Mucosa of descending colon (tissue), 3 donors: ENCODE data around the gene UBE3A. TPM values are rescaled to one million over a fixed set of nuclear protein-coding genes. Genes with fewer than 3 reads are reported as not detected.

Experiments used
- ATAC-seq: fragments of 200-7000 bp; cut with Tn5 transposase; one replicate; pipeline ENCODE4 v1.9.1; 2020; ENCODE audit warnings: mild to moderate bottlenecking, moderate library complexity
- DNase-seq, 3 donors: peaks; one replicate each; pipeline ENCODE4 v3.0.0-alpha.2; 2020
- H3K36me3 ChIP-seq: fragments of 200-600 bp; one replicate; pipeline ENCODE4 v1.8.0; 2021; ENCODE audit warnings: low read depth, mild to moderate bottlenecking
- H3K4me1 ChIP-seq: fragments of 200-600 bp; one replicate; pipeline ENCODE4 v1.8.0; 2021; ENCODE audit warnings: low read depth, mild to moderate bottlenecking
- H3K4me3 ChIP-seq: fragments of 200-600 bp; one replicate; pipeline ENCODE4 v1.8.0; 2021; ENCODE audit warnings: mild to moderate bottlenecking
- H3K9me3 ChIP-seq: fragments of 200-600 bp; one replicate; pipeline ENCODE4 v1.8.0; 2021; ENCODE audit warnings: mild to moderate bottlenecking
- CTCF ChIP-seq: fragments of 200-600 bp; IDR thresholded peaks from one replicate; pipeline ENCODE4 v1.8.0; 2022; ENCODE audit warnings: antibody characterized with exemption, mild to moderate bottlenecking
- intact Hi-C, 2 donors: fragments of 100-400 bp; cut with DNase I in 1 of 2; cut with micrococcal nuclease in 1 of 2; formaldehyde crosslinking; loops; one replicate each; pipeline versions ENCODE4 v1.11.0 to v1.11.1; 2022; cut with DNase I, micrococcal nuclease
- total RNA-seq, 3 donors: library from RNA; stranded (reverse); fragmentation: NEBNext Ultra II Directional in 2 of 3; extraction: Animal tissue kit (Norgen Biotek cat#: 25700) in 2 of 3; gene quantifications; one replicate each; pipeline versions ENCODE4 v1.2.1 to v1.2.4, GENCODE V29; 2021 to 2023
- donor health status: DM: no; HTN: no; CAD: no; lungs with moderate emphysema.
- donor health status: DM: no; HTN: no; CAD: no.
- donor health status: DM: no; HTN: yes; CAD: no.

Gene UBE3A
- total RNA-seq, 3 donors from 2014 or later: 85.4 to 151 (median 100) TPM

- TF ChIP-seq CTCF: no peak
- intact Hi-C loops: no loop called here
- no peaks in the 10 kb centered on the region for H3K4me1 ChIP-seq
- no peak for DNase-seq
- H3K36me3 ChIP-seq: no peaks in the 10 kb centered on the region
- no peak overlapping the region for H3K4me3 ChIP-seq
- no peaks in the 10 kb centered on the region for H3K9me3 ChIP-seq
- ATAC-seq: no peak
Observed at GRCh38 chr15:25339431-25339830, 99.4 kb downstream of the UBE3A start.

- intact Hi-C loops: no loop called here
Observed at GRCh38 chr15:25335279-25335678, 103.5 kb downstream of the UBE3A start.

GRCh38 chr15:25333049-25333448 lies 105.8 kb downstream of the UBE3A start:
- Histone ChIP-seq H3K4me1 (peaks cover 4% of the 10 kb centered on the region), H3K36me3 (no peaks in the 10 kb centered on the region), H3K4me3 (no peak overlapping the region), H3K9me3 (no peaks in the 10 kb centered on the region)
- intact Hi-C loops: no loop called here
- ATAC-seq (peak; percentile 69), DNase-seq (peak in 1 of 3 donors; percentile 24)
- no peak for TF ChIP-seq CTCF

More at GRCh38 chr15:25335279-25335678, 103.5 kb downstream of the UBE3A start:
- TF ChIP-seq CTCF: no peak
- Histone ChIP-seq H3K9me3 (no peaks in the 10 kb centered on the region), H3K4me3 (no peak overlapping the region), H3K36me3 (no peaks in the 10 kb centered on the region), H3K4me1 (no peaks in the 10 kb centered on the region)
- DNase-seq (no peak), ATAC-seq (no peak)

GRCh38 chr15:25332306-25332705 lies 106.5 kb downstream of the UBE3A start:
- ATAC-seq: no peak
- DNase-seq: no peak
- no peak overlapping the region for H3K4me3 ChIP-seq
- no peaks in the 10 kb centered on the region for H3K9me3 ChIP-seq
- TF ChIP-seq CTCF: no peak
- intact Hi-C loops: no loop called here
- no peaks in the 10 kb centered on the region for H3K36me3 ChIP-seq
- H3K4me1 ChIP-seq: peaks cover 7% of the 10 kb centered on the region

- ATAC-seq (no peak), DNase-seq (no peak)
- no peaks in the 10 kb centered on the region for H3K36me3 ChIP-seq
- intact Hi-C loops: no loop called here
- no peak for TF ChIP-seq CTCF
- peaks cover 7% of the 10 kb centered on the region for H3K4me1 ChIP-seq
- H3K4me3 ChIP-seq: no peak overlapping the region
- H3K9me3 ChIP-seq: no peaks in the 10 kb centered on the region
Observed at GRCh38 chr15:25331860-25332259, 107.0 kb downstream of the UBE3A start.

- Histone ChIP-seq H3K36me3 (no peaks in the 10 kb centered on the region), H3K4me1 (peaks cover 7% of the 10 kb centered on the region), H3K9me3 (no peaks in the 10 kb centered on the region), H3K4me3 (no peak overlapping the region)
- TF ChIP-seq CTCF: no peak
- intact Hi-C loops: no loop called here
- ATAC-seq: no peak
- no peak for DNase-seq
Observed at GRCh38 chr15:25331404-25331803, 107.4 kb downstream of the UBE3A start.
